IMR-90 (cell line): ENCODE results near the gene XDH. TPM values are rescaled to one million over a fixed set of nuclear protein-coding genes. Genes with fewer than 3 reads are reported as not detected.

ENCODE experiments used
- ATAC-seq: fragments of 200-7000 bp; cut with Tn5 transposase; 2 replicates; pipeline ENCODE4 v1.9.1; 2020; ENCODE audit warnings: low read depth, mild to moderate bottlenecking, moderate library complexity
- BruUV-seq: library from RNA; stranded (reverse); fragments of 400-500 nt; replicated peaks from 2 replicates; lab custom pipeline; 2021; lab: Mats Ljungman, UMichigan
- CTCF ChIA-PET: fragments of 300-600 bp; formaldehyde crosslinking; extraction: SDS; loops from one replicate; lab custom pipeline; 2021; ENCODE audit warnings: antibody characterized with exemption; lab: Yijun Ruan, JAX
- POLR2A ChIA-PET: fragments of 300-600 bp; sonication (Branson Sonifier 250); formaldehyde crosslinking; loops from one replicate; lab custom pipeline; 2022; ENCODE audit warnings: antibody characterized with exemption; ENCODE audit not compliant: unreplicated experiment; lab: Charles Lee
- DNase-seq: peaks from one replicate; pipeline ENCODE4 v3.0.0; 2013
- H2AFZ ChIP-seq: replicated peaks from 2 replicates; pipeline ENCODE3; 2013; ENCODE audit warnings: low read length, mild to moderate bottlenecking; ENCODE audit not compliant: poor library complexity
- H2AK5ac ChIP-seq: 2 replicates; pipeline ENCODE4 v1.6.1; 2013; ENCODE audit warnings: low read depth, low read length, inconsistent platforms
- H2AK9ac ChIP-seq: replicated peaks from 2 replicates; pipeline ENCODE3; 2013; ENCODE audit warnings: mild to moderate bottlenecking, low read depth, low read length, moderate library complexity; ENCODE audit not compliant: poor library complexity
- H2BK120ac ChIP-seq: 2 replicates; pipeline ENCODE4 v1.6.1; 2013; ENCODE audit warnings: low read depth, low read length, inconsistent platforms
- H2BK15ac ChIP-seq: 3 replicates; pipeline ENCODE4 v1.6.1; 2013; ENCODE audit warnings: low read depth, low read length, inconsistent platforms
- H2BK20ac ChIP-seq: 2 replicates; pipeline ENCODE4 v1.6.1; 2013; ENCODE audit warnings: low read depth, mild to moderate bottlenecking, inconsistent platforms, low read length, moderate library complexity
- H2BK5ac ChIP-seq: 2 replicates; pipeline ENCODE4 v1.6.1; 2013; ENCODE audit warnings: mild to moderate bottlenecking, low read depth, low read length, inconsistent platforms; ENCODE audit not compliant: poor library complexity, severe bottlenecking
- H3K14ac ChIP-seq: replicated peaks from 2 replicates; pipeline ENCODE4 v1.6.1; 2013; ENCODE audit warnings: low read depth, low read length, inconsistent platforms
- H3K18ac ChIP-seq: 2 replicates; pipeline ENCODE4 v1.6.1; 2013; ENCODE audit warnings: low read depth, low read length, control low read depth
- H3K23ac ChIP-seq: 2 replicates; pipeline ENCODE4 v1.6.1; 2013; ENCODE audit warnings: low read depth, low read length, inconsistent platforms
- H3K27ac ChIP-seq: 2 replicates; pipeline ENCODE4 v1.5.1; 2013; ENCODE audit warnings: mild to moderate bottlenecking, control low read depth, low read length; ENCODE audit not compliant: insufficient read depth
- H3K27me3 ChIP-seq: 2 replicates; pipeline ENCODE4 v1.6.1; 2013; ENCODE audit warnings: low read length; ENCODE audit not compliant: control insufficient read depth, insufficient read depth
- H3K36me3 ChIP-seq: 2 replicates; pipeline ENCODE4 v1.6.1; 2013; ENCODE audit warnings: low read length, mixed read lengths; ENCODE audit not compliant: control insufficient read depth, insufficient read depth
- H3K4ac ChIP-seq: 2 replicates; pipeline ENCODE4 v1.6.1; 2013; ENCODE audit warnings: low read depth, low read length, inconsistent platforms
- H3K4me1 ChIP-seq: 2 replicates; pipeline ENCODE4 v1.6.1; 2013; ENCODE audit warnings: low read length, mixed read lengths; ENCODE audit not compliant: control insufficient read depth, insufficient read depth
- H3K4me2 ChIP-seq: 2 replicates; pipeline ENCODE4 v1.6.1; 2013; ENCODE audit warnings: low read depth, mild to moderate bottlenecking, control low read depth, low read length, moderate library complexity
- H3K4me3 ChIP-seq: 2 replicates; pipeline ENCODE4 v1.5.1; 2013; ENCODE audit warnings: low read depth, mild to moderate bottlenecking, control low read depth, low read length, moderate library complexity; ENCODE audit not compliant: insufficient read depth
- H3K56ac ChIP-seq: 2 replicates; pipeline ENCODE4 v1.6.1; 2013; ENCODE audit warnings: low read length, inconsistent platforms; ENCODE audit not compliant: insufficient read depth; ENCODE audit errors: extremely low read depth
- H3K79me1 ChIP-seq, 2 experiments: 2 replicates each; pipeline ENCODE4 v1.6.1; 2013; ENCODE audit warnings: low read length in 2 of 2, inconsistent platforms in 1 of 2, low read depth in 1 of 2
- H3K9ac ChIP-seq: 2 replicates; pipeline ENCODE4 v1.6.1; 2013; ENCODE audit warnings: low read depth, low read length, control low read depth
- H3K9me1 ChIP-seq: 2 replicates; pipeline ENCODE4 v1.6.1; 2013; ENCODE audit warnings: low read length, inconsistent platforms; ENCODE audit not compliant: insufficient read depth
- H3K9me3 ChIP-seq: 2 replicates; pipeline ENCODE4 v1.6.1; 2013; ENCODE audit warnings: low read length; ENCODE audit not compliant: control insufficient read depth, insufficient read depth
- H4K20me1 ChIP-seq: 2 replicates; pipeline ENCODE4 v1.6.1; 2013; ENCODE audit warnings: low read length, inconsistent platforms; ENCODE audit not compliant: insufficient read depth
- H4K5ac ChIP-seq: 2 replicates; pipeline ENCODE4 v1.6.1; 2013; ENCODE audit warnings: mild to moderate bottlenecking, low read depth, low read length, control low read depth
- H4K8ac ChIP-seq, 2 experiments: 2 replicates each; pipeline ENCODE4 v1.6.1; 2013; ENCODE audit warnings: low read depth in 2 of 2, low read length in 2 of 2, control low read depth in 1 of 2, inconsistent platforms in 1 of 2
- H4K91ac ChIP-seq: 2 replicates; pipeline ENCODE4 v1.6.1; 2013; ENCODE audit warnings: low read depth, low read length, inconsistent platforms; ENCODE audit not compliant: insufficient read depth
- BHLHE40 ChIP-seq: fragments of 150-350 bp; IDR thresholded peaks from 2 replicates; pipeline ENCODE4 v1.6.1; 2016; ENCODE audit warnings: mild to moderate bottlenecking, low read depth, low read length
- CEBPB ChIP-seq: IDR thresholded peaks from 2 replicates; pipeline ENCODE4 v1.6.1; 2012; ENCODE audit warnings: low read depth, low read length, improper control_type of control experiment
- CHD1 ChIP-seq: IDR thresholded peaks from 2 replicates; pipeline ENCODE4 v1.6.1; 2012; ENCODE audit warnings: low read depth, low read length, improper control_type of control experiment
- CTCF ChIP-seq: conservative IDR thresholded peaks from 2 replicates; pipeline ENCODE4 v1.5.1; 2012; ENCODE audit warnings: mild to moderate bottlenecking, low read depth, low read length, improper control_type of control experiment
- ELK1 ChIP-seq: fragments of 150-350 bp; IDR thresholded peaks from 2 replicates; pipeline ENCODE4 v1.6.1; 2016; ENCODE audit warnings: low read depth, mild to moderate bottlenecking, low read length, moderate library complexity, borderline replicate concordance
- FOS ChIP-seq: fragments of 150-350 bp; IDR thresholded peaks from 2 replicates; pipeline ENCODE4 v1.6.1; 2016; ENCODE audit warnings: low read depth, low read length
- MAFK ChIP-seq: IDR thresholded peaks from 2 replicates; pipeline ENCODE4 v1.6.1; 2012; ENCODE audit warnings: low read depth, low read length, improper control_type of control experiment
- MAZ ChIP-seq: IDR thresholded peaks from 2 replicates; pipeline ENCODE4 v1.6.1; 2012; ENCODE audit warnings: low read depth, mild to moderate bottlenecking, low read length, improper control_type of control experiment, moderate library complexity, borderline replicate concordance
- MXI1 ChIP-seq: IDR thresholded peaks from 2 replicates; pipeline ENCODE4 v1.6.1; 2012; ENCODE audit warnings: low read depth, mild to moderate bottlenecking, low read length, moderate library complexity, borderline replicate concordance
- NFE2L2 ChIP-seq: fragments of 150-350 bp; IDR thresholded peaks from 2 replicates; pipeline ENCODE4 v1.6.1; 2016; ENCODE audit warnings: low read depth, mild to moderate bottlenecking, low read length
- POLR2A ChIP-seq: IDR thresholded peaks from 2 replicates; pipeline ENCODE4 v1.6.1; 2012; ENCODE audit warnings: mild to moderate bottlenecking, low read depth, low read length
- RAD21 ChIP-seq: IDR thresholded peaks from 2 replicates; pipeline ENCODE4 v1.6.1; 2012; ENCODE audit warnings: low read length, improper control_type of control experiment
- RCOR1 ChIP-seq: IDR thresholded peaks from 2 replicates; pipeline ENCODE4 v1.6.1; 2012; ENCODE audit warnings: mild to moderate bottlenecking, low read length, improper control_type of control experiment; ENCODE audit not compliant: insufficient replicate concordance
- RFX5 ChIP-seq: IDR thresholded peaks from 2 replicates; pipeline ENCODE4 v1.8.0; 2012; ENCODE audit warnings: low read depth, mild to moderate bottlenecking, low read length, moderate library complexity
- SMC3 ChIP-seq: fragments of 150-350 bp; IDR thresholded peaks from 2 replicates; pipeline ENCODE4 v1.6.1; 2016; ENCODE audit warnings: low read depth, mild to moderate bottlenecking, antibody characterized with exemption, low read length, moderate library complexity
- USF2 ChIP-seq: fragments of 150-350 bp; IDR thresholded peaks from 2 replicates; pipeline ENCODE4 v1.6.1; 2017; ENCODE audit warnings: mild to moderate bottlenecking, antibody characterized with exemption, low read length, low read depth
- WGBS, 2 experiments: methylation state at CpG; one replicate each; pipeline versions ENCODE4 v1.1.5 to v1.1.7; 2013; ENCODE audit warnings: missing lambda C conversion rate in 2 of 2; ENCODE audit not compliant: insufficient read length in 1 of 2; ENCODE audit errors: extremely low coverage in 2 of 2; 5-methylcytosine and 5-hydroxymethylcytosine counted together
- dilution Hi-C: fragments of 300-500 bp; cut with HindIII; formaldehyde crosslinking; loops from one replicate; pipeline ENCODE4 v1.14.3; 2018; ENCODE audit warnings: low sequenced_read_pairs; ENCODE audit not compliant: unreplicated experiment
- in situ Hi-C: fragments of 300-500 bp; cut with MboI; formaldehyde crosslinking; loops from 3 replicates; pipeline ENCODE4 v1.14.3; 2019; ENCODE audit warnings: low sequenced_read_pairs, inconsistent platforms, mixed read lengths
- intact Hi-C: fragments of 100-400 bp; cut with micrococcal nuclease; formaldehyde crosslinking; loops from 2 replicates; pipeline ENCODE4 v1.10.0; 2022
- polyA plus RNA-seq, 3 experiments: library from polyadenylated mRNA; depleted of rRNA; stranded (reverse); fragments of >200 nt; gene quantifications; 2 replicates each; pipeline ENCODE4 v1.2.3, GENCODE V29; 2012; ENCODE audit warnings: low replicate concordance in 1 of 3
- total RNA-seq: library from RNA; depleted of rRNA; stranded (reverse); fragments of >200 nt; gene quantifications from 2 replicates; pipeline ENCODE4 v1.2.3, GENCODE V29; 2012

Gene XDH
- total and polyA plus RNA-seq, 2 of the 4 experiments (the other 2 are of a cell fraction) = 0.46 to 1.1 TPM

DNA sequence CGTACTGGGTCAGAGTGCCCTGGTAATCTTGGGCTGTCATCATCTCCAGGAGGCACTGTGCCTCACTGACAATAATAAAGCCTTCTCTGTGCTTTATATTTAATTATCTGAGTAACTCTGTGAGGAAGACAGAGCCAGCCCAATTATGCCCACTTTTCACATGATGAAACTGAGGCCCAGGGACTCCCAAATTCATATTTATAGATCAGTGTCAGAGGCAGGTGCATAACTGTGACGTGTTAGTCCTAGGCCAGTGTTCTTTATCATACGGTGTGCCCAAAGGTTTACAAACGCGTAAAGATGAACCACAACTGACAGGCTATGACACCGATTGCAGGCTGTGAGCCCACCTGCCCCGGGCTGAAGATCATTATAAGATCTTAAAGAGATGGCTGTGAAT is 65.4 kb downstream of the XDH start:
- no TSS peak for BruUV-seq
- no peak overlapping the region for H4K5ac ChIP-seq
- H4K91ac ChIP-seq = no peak overlapping the region
- H3K9ac ChIP-seq = no peak overlapping the region
- H2AK9ac ChIP-seq = no peak overlapping the region
- H3K23ac ChIP-seq = no peak overlapping the region
- H2AFZ ChIP-seq = no peak overlapping the region
- no peaks in the 10 kb centered on the region for H3K27me3 ChIP-seq
- H2BK15ac ChIP-seq = no peak overlapping the region
- no peak overlapping the region for H3K14ac ChIP-seq
- DNase-seq = no peak
- intact Hi-C loops = no loop called here
- H2BK5ac ChIP-seq = no peak overlapping the region
- in situ Hi-C loops = loop anchor here (25.0 kb wide), 1 partner anchor 1187 kb away; no protein-coding TSS in a partner anchor
- peaks cover 3% of the 10 kb centered on the region for H3K9me1 ChIP-seq
- no peak overlapping the region for H4K8ac ChIP-seq
- H3K79me1 ChIP-seq = no peaks in the 10 kb centered on the region
- H3K36me3 ChIP-seq = no peaks in the 10 kb centered on the region
- no peak overlapping the region for H3K56ac ChIP-seq
- no peaks in the 10 kb centered on the region for H3K9me3 ChIP-seq
- no peak overlapping the region for H2BK120ac ChIP-seq
- CTCF ChIA-PET = no interaction called here
- TF ChIP-seq CEBPB (no peak), SMC3 (no peak), RAD21 (no peak), RFX5 (no peak), CHD1 (no peak), POLR2A (no peak), RCOR1 (no peak), MAFK (no peak), NFE2L2 (no peak), ELK1 (no peak), CTCF (no peak), USF2 (no peak), BHLHE40 (no peak), FOS (no peak), MXI1 (no peak), MAZ (no peak)
- POLR2A ChIA-PET = no interaction called here
- dilution Hi-C loops = no loop called here
- no peaks in the 10 kb centered on the region for H4K20me1 ChIP-seq
- peaks cover 11% of the 10 kb centered on the region for H3K4me1 ChIP-seq
- no peak overlapping the region for H3K27ac ChIP-seq
- no peak overlapping the region for H3K4me3 ChIP-seq
- no peak for ATAC-seq
- H3K4me2 ChIP-seq = no peak overlapping the region
- no peak overlapping the region for H3K18ac ChIP-seq
- WGBS, 2 experiments = no CpG with 5 or more reads among the region's 7 CpGs
- no peak overlapping the region for H3K4ac ChIP-seq
- no peak overlapping the region for H2BK20ac ChIP-seq
- H2AK5ac ChIP-seq = no peak overlapping the region
